IMR-90 (cell line): ENCODE results near the gene MALSU1.

Experiments used
- BHLHE40 ChIP-seq: fragments of 150-350 bp; IDR thresholded peaks from 2 replicates; pipeline ENCODE4 v1.6.1; 2016; ENCODE audit warnings: mild to moderate bottlenecking, low read depth, low read length
- CEBPB ChIP-seq: IDR thresholded peaks from 2 replicates; pipeline ENCODE4 v1.6.1; 2012; ENCODE audit warnings: low read depth, low read length, improper control_type of control experiment
- FOS ChIP-seq: fragments of 150-350 bp; IDR thresholded peaks from 2 replicates; pipeline ENCODE4 v1.6.1; 2016; ENCODE audit warnings: low read depth, low read length
- MAFK ChIP-seq: IDR thresholded peaks from 2 replicates; pipeline ENCODE4 v1.6.1; 2012; ENCODE audit warnings: low read depth, low read length, improper control_type of control experiment
- POLR2A ChIP-seq: IDR thresholded peaks from 2 replicates; pipeline ENCODE4 v1.6.1; 2012; ENCODE audit warnings: mild to moderate bottlenecking, low read depth, low read length
- RCOR1 ChIP-seq: IDR thresholded peaks from 2 replicates; pipeline ENCODE4 v1.6.1; 2012; ENCODE audit warnings: mild to moderate bottlenecking, low read length, improper control_type of control experiment; ENCODE audit not compliant: insufficient replicate concordance
- RFX5 ChIP-seq: IDR thresholded peaks from 2 replicates; pipeline ENCODE4 v1.8.0; 2012; ENCODE audit warnings: low read depth, mild to moderate bottlenecking, low read length, moderate library complexity
- SMC3 ChIP-seq: fragments of 150-350 bp; IDR thresholded peaks from 2 replicates; pipeline ENCODE4 v1.6.1; 2016; ENCODE audit warnings: low read depth, mild to moderate bottlenecking, antibody characterized with exemption, low read length, moderate library complexity
- TF ChIP-seq, protein P1 (sequence below): conservative IDR thresholded peaks from 2 replicates; pipeline ENCODE4 v1.5.1; 2012; ENCODE audit warnings: mild to moderate bottlenecking, low read depth, low read length, improper control_type of control experiment
- TF ChIP-seq, protein P2 (sequence below): fragments of 150-350 bp; IDR thresholded peaks from 2 replicates; pipeline ENCODE4 v1.6.1; 2017; ENCODE audit warnings: mild to moderate bottlenecking, antibody characterized with exemption, low read length, low read depth

DNA sequence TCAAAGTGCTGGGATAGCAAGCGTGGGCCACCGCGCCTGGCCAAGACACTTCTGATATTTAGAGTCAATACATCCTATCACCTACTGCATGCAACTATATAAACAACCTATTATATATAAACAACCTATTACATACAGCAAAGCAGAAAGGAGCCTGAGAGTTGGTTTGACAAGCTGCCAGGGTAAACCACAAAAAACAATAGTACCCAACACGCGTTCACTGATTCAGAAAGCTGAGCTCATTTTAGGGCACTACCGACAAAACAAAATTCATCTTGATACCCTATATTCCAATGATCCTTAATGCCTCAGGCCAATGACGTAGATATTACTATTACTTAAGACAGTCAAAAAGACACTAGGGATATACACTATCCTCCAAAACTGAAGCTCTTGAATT, 16.2 kb downstream of the MALSU1 start:
- TF ChIP-seq, protein P1, sequence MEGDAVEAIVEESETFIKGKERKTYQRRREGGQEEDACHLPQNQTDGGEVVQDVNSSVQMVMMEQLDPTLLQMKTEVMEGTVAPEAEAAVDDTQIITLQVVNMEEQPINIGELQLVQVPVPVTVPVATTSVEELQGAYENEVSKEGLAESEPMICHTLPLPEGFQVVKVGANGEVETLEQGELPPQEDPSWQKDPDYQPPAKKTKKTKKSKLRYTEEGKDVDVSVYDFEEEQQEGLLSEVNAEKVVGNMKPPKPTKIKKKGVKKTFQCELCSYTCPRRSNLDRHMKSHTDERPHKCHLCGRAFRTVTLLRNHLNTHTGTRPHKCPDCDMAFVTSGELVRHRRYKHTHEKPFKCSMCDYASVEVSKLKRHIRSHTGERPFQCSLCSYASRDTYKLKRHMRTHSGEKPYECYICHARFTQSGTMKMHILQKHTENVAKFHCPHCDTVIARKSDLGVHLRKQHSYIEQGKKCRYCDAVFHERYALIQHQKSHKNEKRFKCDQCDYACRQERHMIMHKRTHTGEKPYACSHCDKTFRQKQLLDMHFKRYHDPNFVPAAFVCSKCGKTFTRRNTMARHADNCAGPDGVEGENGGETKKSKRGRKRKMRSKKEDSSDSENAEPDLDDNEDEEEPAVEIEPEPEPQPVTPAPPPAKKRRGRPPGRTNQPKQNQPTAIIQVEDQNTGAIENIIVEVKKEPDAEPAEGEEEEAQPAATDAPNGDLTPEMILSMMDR: no peak
- no peak for TF ChIP-seq BHLHE40
- TF ChIP-seq RFX5: no peak
- no peak for TF ChIP-seq SMC3
- no peak for TF ChIP-seq CEBPB
- TF ChIP-seq POLR2A: no peak
- TF ChIP-seq FOS: no peak
- no peak for TF ChIP-seq RCOR1
- TF ChIP-seq MAFK: no peak
- TF ChIP-seq, protein P2, sequence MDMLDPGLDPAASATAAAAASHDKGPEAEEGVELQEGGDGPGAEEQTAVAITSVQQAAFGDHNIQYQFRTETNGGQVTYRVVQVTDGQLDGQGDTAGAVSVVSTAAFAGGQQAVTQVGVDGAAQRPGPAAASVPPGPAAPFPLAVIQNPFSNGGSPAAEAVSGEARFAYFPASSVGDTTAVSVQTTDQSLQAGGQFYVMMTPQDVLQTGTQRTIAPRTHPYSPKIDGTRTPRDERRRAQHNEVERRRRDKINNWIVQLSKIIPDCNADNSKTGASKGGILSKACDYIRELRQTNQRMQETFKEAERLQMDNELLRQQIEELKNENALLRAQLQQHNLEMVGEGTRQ: no peak
